UCSD-AML1 (cell line): Measurements from ENCODE around the gene VCAM1.
"Not testable (repeated sequence)": the region's sequence is repeated elsewhere in the genome, so short reads cannot be mapped to it uniquely, and the experiment has no call there.

Experiments
- DNase-seq: peaks from one replicate; lab custom pipeline; 2025; ENCODE audit not compliant: unreplicated experiment; lab: John Stamatoyannopoulos, UW

The VCAM1 gene, protein sequence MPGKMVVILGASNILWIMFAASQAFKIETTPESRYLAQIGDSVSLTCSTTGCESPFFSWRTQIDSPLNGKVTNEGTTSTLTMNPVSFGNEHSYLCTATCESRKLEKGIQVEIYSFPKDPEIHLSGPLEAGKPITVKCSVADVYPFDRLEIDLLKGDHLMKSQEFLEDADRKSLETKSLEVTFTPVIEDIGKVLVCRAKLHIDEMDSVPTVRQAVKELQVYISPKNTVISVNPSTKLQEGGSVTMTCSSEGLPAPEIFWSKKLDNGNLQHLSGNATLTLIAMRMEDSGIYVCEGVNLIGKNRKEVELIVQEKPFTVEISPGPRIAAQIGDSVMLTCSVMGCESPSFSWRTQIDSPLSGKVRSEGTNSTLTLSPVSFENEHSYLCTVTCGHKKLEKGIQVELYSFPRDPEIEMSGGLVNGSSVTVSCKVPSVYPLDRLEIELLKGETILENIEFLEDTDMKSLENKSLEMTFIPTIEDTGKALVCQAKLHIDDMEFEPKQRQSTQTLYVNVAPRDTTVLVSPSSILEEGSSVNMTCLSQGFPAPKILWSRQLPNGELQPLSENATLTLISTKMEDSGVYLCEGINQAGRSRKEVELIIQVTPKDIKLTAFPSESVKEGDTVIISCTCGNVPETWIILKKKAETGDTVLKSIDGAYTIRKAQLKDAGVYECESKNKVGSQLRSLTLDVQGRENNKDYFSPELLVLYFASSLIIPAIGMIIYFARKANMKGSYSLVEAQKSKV

DNA sequence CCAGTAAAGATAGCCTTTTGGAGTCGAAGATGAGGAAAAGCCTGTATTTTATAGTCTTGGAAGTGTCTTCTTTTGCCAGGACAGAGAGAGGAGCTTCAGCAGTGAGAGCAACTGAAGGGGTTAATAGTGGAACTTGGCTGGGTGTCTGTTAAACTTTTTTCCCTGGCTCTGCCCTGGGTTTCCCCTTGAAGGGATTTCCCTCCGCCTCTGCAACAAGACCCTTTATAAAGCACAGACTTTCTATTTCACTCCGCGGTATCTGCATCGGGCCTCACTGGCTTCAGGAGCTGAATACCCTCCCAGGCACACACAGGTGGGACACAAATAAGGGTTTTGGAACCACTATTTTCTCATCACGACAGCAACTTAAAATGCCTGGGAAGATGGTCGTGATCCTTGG is at the start of gene VCAM1:
Gene VCAM1 (plus strand): TSS at position 253 of the 400 bp plus-strand sequence. CDS start 119 bp downstream, at position 372.
- no peak for DNase-seq

DNA sequence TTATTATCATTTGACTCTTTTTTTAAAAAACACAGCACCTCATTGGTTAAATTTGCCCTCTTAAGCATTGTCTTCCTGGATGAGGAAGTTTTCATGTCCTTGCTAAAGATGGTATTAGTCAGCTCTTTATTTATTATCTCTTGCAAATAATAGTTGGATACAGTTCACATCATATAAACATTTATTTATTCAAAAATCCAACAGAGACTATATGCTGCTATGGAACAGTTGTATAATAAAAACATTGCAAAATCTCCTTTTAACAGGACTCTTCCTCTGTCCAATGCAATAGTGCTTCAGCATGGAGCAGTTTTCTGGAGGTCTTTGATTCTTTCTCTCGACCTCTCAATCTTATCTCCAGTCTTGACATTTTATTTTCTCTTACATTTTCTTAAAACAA is 49.5 kb upstream of the VCAM1 start:
- no peak for DNase-seq

DNA sequence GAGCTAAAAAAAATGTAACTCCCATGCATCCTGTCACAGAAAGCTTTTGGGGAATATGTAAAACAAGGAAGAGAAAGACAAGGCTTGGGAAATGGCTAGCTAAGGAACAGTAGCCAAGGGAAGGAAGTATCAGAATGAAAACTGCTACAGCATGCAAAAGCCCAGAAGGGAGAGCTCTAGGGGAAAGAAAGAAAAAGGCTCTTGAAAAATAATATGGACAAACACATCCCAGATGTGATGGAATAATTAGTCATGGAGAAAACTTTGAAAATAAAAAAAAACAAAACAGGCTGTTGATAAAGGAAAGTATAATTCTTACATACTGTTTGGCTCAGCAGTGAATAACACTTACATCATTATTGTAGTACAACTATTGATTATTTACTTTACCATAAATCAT is 47.9 kb upstream of the VCAM1 start:
- no peak for DNase-seq

DNA sequence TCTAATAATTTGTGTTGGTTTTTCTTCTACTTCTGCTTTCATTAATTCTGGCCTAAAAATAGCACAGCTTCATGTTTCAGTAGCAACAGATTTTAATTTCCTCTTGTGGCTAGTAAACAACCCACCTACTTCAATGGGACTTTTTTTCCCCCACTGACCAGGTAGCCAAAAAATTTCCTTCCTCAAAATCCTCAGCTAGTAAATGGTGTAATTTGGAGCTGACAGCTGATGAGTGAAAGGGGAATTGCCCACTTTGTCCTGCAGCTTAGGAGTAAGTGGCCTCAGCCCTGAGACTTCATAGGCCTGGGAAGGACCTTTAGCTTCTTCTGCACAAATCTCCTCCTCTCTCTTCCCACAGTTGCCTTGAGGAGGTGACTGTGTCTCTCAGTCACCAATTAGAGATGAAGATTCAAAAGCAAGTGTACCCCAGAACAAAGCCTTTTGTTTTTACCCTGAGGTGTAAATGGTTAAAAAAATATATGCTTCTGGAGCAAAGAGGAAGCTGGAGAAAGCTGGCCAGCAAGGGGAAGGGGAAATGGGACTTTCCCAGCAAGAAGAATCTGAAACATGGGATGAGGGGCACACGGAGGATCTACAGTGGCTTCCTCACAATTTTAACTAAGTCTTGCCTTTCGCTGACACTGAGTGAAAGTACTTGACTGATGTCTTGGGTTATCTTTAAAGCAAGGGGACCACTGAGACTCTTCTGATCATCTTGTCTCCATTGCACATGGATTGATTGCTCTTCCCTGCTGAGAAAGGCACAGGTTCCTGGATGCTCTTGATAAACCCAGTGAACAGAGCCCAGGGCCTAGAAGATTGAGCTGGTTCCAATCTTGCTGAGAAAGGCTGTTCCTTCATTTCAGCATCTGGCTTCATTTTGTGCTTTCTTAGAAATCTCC is 35.8 kb upstream of the VCAM1 start:
- DNase-seq = no peak

DNA sequence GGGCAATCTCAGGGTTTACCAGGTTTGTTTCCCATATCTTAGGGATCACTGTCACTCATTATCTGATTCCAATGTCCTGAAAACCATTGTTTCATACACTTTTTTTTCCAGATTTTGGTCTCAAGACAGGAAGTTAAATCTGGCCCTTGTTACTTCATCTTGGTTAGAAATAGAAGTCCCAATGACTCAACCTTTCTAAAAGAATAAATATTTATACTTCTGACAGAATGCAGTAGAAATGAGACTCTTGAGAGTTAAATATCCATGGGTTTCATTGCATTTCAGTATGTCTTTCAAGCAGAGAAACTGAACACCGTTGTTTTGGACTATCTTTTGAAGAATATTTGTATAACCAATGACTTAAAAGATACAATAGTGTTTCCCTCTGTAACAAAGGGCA is 19.8 kb upstream of the VCAM1 start:
- DNase-seq = no peak

DNA sequence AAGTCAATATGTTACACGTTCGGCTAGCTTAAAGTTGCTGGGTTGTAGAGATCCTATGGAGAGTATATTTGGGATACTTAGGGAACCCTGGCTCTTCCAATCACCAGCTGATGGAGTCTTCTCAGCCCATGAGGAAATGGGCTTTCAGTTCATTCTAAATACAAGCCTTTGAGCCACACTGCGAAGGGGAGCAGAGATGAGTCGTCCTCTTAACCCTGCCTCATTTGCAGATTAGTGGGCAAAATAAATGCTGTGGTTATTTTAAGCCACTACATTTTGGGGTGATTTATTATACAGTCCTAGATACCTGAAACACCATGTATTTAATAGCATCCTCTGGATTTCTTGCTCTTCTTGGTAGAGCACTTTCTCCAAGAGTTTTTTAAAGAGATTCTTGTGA is 19.0 kb upstream of the VCAM1 start:
- DNase-seq = no peak

DNA sequence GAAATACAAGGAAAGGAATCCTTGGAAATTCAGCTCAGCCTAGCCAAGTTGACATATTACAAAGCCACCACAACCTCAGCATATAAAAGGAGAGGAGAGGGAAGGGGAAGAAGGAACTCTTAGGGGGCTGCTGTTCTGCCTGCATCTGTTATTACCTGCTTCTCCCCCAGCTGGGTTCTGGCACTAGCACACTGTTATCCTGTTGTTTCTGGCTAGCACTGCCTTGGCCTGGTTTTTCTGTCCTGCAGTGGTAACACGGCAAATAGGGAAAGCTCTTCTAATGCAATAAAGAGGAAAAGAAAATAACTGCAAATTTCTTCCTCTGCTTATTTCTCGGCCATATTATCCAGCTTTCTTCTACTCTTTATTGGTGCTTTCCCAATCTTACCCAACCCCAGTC is 16.5 kb upstream of the VCAM1 start:
- no peak for DNase-seq

DNA sequence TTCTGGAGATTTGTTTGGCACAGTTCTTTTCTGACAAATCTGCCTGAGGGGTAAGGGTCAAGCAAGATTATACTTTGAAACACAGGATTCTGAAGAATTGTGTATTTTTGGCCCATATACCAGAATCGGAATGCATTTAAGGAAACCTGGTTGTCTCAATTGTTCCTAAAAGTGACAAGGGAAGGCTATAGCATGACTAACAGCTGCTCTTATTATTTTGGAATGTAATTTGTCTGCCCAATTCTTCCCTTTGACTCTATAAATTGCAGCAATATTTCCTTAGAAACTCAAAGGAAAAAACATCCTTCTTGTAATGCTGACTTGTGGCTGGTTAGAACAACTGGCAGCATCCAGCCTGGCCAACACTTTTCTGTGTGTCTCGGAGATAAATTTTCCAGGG is 15.8 kb upstream of the VCAM1 start:
- no peak for DNase-seq

DNA sequence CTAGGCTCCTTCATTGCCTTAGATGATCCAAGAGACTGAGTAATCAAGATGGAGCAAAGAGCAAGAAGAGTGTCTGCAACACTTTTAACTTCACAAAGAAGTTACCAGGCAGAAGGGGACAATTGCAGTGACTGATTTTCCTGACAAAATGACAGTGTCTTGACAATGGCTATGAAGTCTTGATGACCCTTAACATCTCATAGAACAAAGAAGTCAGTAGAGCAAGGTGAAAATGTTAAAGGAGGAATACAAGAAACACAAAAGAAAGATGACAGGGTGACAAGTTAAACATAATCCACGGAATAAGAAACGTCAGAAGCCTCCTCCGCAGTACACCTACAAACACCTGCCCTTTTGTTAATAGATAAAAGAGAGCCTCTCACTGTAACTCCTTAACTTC is 15.1 kb upstream of the VCAM1 start:
- no peak for DNase-seq

DNA sequence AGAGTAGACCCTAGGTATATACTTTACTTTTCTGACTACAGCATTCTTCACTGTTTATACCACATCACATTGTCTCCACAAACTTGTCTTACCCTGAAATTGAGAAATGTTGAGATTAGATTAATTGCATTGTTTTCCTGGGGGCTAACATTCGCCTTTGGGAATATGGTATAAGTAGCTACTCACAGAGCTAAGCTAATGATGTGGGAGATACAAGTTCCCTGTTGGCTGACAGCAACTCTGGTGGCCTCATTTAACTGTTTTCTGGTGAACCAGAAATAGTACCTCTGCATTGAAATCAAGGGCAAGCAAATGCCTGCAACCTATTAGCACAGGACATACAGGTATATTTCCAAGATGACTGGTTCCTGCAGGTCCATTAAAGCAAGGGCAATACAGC is 13.2 kb upstream of the VCAM1 start:
- DNase-seq = no peak

DNA sequence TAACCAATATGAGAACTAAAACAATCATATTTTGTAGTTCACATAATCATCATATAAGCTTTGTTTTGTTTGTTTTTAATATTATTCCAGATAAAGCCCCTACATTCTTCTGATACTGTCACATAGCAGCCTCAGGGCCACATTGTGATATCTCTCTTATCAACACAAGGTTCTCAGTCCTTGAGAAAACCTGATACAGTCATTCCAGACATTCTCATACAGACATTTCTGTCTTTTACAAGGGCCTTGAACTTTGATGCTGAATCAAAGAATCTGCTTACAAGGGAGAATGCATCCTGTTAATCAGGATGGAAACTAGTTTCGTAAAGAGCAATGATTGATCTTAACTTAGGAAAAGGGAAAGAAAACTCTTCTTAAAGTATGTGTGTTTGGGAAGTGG is 12.7 kb upstream of the VCAM1 start:
- DNase-seq = no peak

DNA sequence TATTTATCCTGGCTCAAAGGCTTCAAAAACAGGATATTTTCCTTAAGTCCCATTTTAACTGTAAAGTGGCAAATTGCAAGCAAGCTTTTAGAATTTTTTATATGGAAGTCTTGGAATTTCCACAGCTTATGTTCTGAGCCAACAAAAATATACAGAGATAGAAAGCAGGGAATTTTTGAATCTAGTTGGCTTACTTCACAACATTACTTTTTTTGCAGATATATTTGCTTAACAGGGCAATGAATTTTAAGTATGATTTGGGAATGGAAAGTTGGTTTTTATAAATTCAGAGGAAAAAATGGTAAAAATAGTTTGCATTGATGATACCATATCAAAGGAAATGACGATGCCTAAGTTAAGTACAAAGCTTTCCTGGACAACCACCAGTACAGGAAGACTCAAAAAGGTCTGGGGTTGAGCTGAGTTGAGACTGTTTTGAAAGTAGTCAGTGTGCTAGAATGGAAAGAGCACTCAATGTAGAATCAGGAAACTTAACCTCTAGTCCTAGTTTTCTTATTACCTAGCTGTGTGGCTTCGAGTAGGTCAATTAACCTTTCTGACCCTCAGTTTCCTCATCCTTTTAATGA is 11.0 kb upstream of the VCAM1 start:
- DNase-seq = no peak

DNA sequence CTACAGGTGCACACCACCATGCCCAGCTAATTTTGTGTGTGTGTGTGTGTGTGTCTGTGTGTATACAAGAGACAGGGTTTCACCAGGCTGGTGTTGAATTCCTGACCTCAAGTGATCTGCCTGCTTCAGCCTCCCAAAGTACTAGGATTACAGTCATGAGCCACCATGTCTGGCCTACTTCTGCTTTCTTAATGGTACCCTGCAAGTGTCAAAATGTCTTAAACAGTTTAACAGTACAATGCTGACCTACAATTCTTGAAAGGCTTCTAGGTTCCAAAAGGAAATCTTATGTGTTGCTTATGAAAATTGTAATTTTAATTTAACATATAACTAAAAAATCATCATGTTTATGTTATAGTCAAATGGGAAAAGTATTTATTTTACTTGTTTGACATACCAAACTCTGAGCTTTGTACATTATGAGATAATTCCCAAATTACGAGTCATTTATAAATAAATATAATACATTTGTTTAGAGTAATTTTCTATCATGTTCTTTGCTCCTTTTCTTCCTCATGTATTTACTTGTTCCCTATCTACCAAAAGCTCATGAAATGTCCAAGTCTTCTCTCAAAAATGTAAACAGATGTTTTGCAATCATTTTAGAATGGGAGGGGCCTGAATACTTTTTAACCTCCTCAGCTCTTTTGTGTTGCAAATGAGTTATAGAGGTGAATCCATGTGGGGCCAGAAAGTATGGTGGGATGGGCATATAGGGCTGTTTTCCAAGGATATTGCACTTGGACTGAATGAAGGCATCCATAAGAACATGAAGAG is 8.4 kb upstream of the VCAM1 start:
- no peak for DNase-seq

DNA sequence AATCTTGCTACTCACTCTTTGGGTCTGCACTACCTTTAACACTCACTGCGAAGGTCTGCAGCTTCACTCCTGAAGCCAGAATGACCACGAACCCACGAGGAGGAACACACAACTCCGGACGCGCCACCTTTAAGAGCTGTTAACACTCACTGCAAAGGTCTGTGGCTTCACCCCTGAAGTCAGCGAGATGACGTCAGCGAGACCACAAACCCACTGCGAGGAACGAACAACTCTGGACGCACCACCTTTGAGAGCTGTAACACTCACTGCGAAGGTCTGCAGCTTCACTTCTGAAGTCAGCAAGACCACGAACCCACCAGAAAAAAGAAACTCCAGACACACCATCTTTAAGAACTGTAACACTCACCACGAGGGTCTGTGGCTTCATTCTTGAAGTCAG is 6.5 kb upstream of the VCAM1 start:
- not testable (repeated sequence) for DNase-seq

DNA sequence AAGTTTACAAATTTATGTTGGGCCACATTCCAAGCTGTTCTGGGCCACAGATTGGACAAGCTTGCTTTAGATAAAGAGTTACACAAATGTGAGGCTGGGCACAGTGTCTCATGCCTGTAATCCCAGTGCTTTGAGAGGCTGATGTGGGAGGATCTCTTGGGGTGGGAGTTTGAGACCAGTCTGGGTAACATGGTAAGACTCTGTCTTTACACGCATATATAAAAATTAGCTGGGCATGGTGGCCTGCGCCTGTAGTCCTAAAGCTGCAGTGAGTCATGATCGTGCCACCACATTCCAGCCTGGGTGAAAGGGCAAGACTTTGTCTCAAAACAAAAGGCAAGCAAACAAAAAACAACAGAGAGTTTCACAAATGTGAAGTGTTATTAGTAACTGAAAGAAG is 5.9 kb upstream of the VCAM1 start:
- no peak for DNase-seq

DNA sequence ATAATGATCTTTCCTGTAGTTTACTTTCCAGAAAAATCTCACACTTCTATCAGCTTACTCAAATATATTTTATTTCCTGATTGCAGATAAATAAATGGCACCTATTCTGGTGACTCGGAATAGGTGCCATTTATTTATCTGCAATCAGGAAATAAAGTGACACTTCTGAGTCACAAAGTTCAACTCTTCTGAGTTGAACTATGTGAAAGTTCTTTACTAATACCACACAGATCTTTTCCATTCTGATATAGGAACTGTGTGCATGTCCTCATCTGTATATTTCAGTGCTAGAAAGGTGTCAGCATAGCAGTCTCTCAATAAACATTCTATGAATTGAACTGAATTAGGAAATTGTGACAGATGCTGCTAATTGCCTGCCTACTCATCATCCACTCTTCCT is 4.9 kb upstream of the VCAM1 start:
- no peak for DNase-seq

DNA sequence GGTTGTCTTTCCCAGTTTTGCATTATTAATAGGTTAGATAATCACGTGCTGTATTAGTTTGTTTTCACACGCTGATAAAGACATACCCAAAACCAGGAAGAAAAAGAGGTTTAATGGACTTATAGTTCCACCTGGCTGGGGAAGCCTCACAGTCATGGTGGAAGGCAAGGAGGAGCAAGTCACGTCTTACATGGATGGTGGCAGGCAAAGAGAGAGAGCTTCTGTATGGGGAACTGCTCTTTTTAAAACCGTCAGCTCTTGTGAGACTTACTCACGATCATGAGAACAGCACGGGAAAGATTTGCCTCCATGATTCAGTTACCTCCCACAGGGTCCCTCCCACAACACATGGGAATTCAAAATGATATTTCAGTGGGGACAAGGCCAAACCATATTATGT is 2.3 kb upstream of the VCAM1 start:
- no peak for DNase-seq

DNA sequence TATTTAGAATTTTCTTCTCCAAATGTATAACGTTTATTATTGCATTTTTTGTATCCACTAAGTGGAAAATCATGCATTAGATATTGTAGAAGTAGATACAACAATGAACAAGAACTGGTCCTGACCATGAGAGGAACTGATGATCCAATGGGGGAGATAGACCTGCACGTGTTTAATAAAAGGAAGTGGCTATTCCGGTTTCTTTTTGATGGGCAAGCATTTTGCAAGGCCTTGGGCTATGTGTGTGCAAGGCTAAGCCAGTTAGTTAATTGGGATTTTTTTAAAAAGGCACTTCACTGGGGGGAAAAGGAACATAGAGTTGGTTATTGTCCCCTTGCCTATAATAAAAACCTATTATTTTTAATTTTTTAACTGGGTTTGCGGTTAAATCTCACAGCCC is 961 bp upstream of the VCAM1 start:
- no peak for DNase-seq

DNA sequence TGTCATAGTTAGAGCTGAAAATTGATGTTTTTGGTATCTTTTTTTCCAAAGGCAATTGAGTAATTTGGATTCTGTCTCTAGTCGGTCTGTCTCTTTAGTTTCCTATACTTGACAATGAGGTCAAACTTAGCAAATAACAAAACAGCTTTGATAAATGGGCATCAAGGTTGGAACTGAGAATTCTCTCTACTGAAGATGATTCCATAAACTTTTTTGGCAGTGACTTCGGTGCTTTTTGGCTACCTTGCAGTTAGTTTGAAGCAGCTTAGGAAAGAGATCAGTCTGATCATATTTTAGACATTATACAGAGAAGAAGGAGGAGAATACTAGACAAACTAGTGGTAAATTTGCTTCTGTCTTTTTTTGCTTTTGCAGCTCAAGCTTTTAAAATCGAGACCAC is 559 bp downstream of the VCAM1 start:
- DNase-seq = no peak

DNA sequence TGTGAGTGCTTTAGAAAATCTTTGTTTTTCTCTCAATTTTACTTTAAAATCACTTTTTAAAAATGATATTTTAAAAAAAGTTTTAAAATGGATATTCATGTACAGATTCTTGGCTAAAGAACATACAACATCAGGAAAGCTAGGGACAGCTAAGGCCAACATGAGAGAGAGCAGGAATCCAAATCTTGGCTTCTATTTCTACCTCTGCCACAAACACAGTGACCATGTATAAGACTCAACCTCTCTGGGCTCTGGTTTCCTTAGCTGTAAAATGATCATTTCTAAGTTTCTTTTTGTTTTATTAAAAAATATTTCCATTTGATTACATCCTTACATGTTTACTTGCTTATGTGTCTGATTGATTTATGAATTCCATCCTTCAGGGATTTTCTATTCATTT is 1.2 kb downstream of the VCAM1 start:
- no peak for DNase-seq
